Liver (tissue), 9 donors: ENCODE measurements around the gene FOXL2NB. TPM values are rescaled to one million over a fixed set of nuclear protein-coding genes. Genes with fewer than 3 reads are reported as not detected.

Experiments
- DNase-seq: peaks from one replicate; pipeline ENCODE4 v3.0.0-alpha.2; 2017; ENCODE audit warnings: low spot score
- H3K27ac ChIP-seq, 2 donors: one replicate each; pipeline ENCODE4 v1.7.0; 2013; ENCODE audit warnings: inconsistent platforms in 2 of 2, low read length in 2 of 2, control low read depth in 1 of 2, low read depth in 1 of 2, mild to moderate bottlenecking in 1 of 2
- H3K27me3 ChIP-seq, 4 donors: one replicate each; pipeline versions ENCODE4 v1.6.1 to v1.7.0; 2013; ENCODE audit warnings: low read length in 3 of 4, inconsistent platforms in 1 of 4, mild to moderate bottlenecking in 1 of 4, moderate library complexity in 1 of 4; ENCODE audit not compliant: control insufficient read depth in 4 of 4, insufficient read depth in 4 of 4
- H3K36me3 ChIP-seq, 4 donors: one replicate each; pipeline versions ENCODE4 v1.6.1 to v1.7.0; 2013; ENCODE audit warnings: low read length in 3 of 4, mild to moderate bottlenecking in 3 of 4, low read depth in 1 of 4, moderate library complexity in 1 of 4; ENCODE audit not compliant: control insufficient read depth in 4 of 4, insufficient read depth in 3 of 4
- H3K4me1 ChIP-seq, 4 donors: one replicate each; pipeline versions ENCODE4 v1.6.1 to v1.7.0; 2013; ENCODE audit warnings: low read length in 3 of 4, mild to moderate bottlenecking in 3 of 4, moderate library complexity in 1 of 4; ENCODE audit not compliant: control insufficient read depth in 4 of 4, insufficient read depth in 4 of 4
- H3K4me3 ChIP-seq, 3 donors: one replicate each; pipeline versions ENCODE4 v1.6.1 to v1.7.0; 2013; ENCODE audit warnings: low read length in 3 of 3, control low read depth in 1 of 3, low read depth in 1 of 3, mild to moderate bottlenecking in 1 of 3
- H3K9ac ChIP-seq, 2 donors: one replicate each; pipeline ENCODE4 v1.7.0; 2013; ENCODE audit warnings: low read length in 2 of 2, mild to moderate bottlenecking in 2 of 2, moderate library complexity in 2 of 2, control low read depth in 1 of 2, low read depth in 1 of 2
- H3K9me3 ChIP-seq, 4 donors: one replicate each; pipeline versions ENCODE4 v1.6.1 to v1.7.0; 2013; ENCODE audit warnings: low read length in 3 of 4; ENCODE audit not compliant: control insufficient read depth in 4 of 4
- ATF3 ChIP-seq: IDR thresholded peaks from 2 replicates; pipeline ENCODE4 v1.6.1; 2016; ENCODE audit warnings: antibody characterized with exemption
- CTCF ChIP-seq: fragments of 150-350 bp; IDR thresholded peaks from 2 replicates; pipeline ENCODE4 v1.5.1; 2017; ENCODE audit warnings: improper control_type of control experiment, low read depth, low read length; ENCODE audit not compliant: missing input control
- EGR1 ChIP-seq, 2 donors: IDR thresholded peaks; 2 replicates each; pipeline ENCODE4 v1.6.1; 2016 to 2018; ENCODE audit warnings: antibody characterized with exemption in 2 of 2, low read depth in 2 of 2
- FOXA1 ChIP-seq: IDR thresholded peaks from 2 replicates; pipeline ENCODE4 v1.6.1; 2016; ENCODE audit warnings: antibody characterized with exemption
- FOXA2 ChIP-seq: IDR thresholded peaks from 2 replicates; pipeline ENCODE4 v1.6.1; 2016; ENCODE audit warnings: antibody characterized with exemption
- GABPA ChIP-seq, 2 donors: IDR thresholded peaks in 1 of 2; conservative IDR thresholded peaks in 1 of 2; 2 replicates each; pipeline ENCODE4 v1.6.1; 2016; ENCODE audit warnings: antibody characterized with exemption in 2 of 2, mild to moderate bottlenecking in 1 of 2, moderate library complexity in 1 of 2
- HNF4A ChIP-seq, 2 donors: conservative IDR thresholded peaks; 2 replicates each; pipeline ENCODE4 v1.6.1; 2016; ENCODE audit warnings: antibody characterized with exemption in 2 of 2, mild to moderate bottlenecking in 2 of 2
- HNF4G ChIP-seq: IDR thresholded peaks from 2 replicates; pipeline ENCODE4 v1.6.1; 2016; ENCODE audit warnings: antibody characterized with exemption
- JUND ChIP-seq, 2 donors: IDR thresholded peaks; 2 replicates each; pipeline ENCODE4 v1.6.1; 2016; ENCODE audit warnings: antibody characterized with exemption in 2 of 2
- MAX ChIP-seq: IDR thresholded peaks from 2 replicates; pipeline ENCODE4 v1.6.1; 2016; ENCODE audit warnings: antibody characterized with exemption
- NR2F2 ChIP-seq: IDR thresholded peaks from 2 replicates; pipeline ENCODE4 v1.6.1; 2016; ENCODE audit warnings: antibody characterized with exemption
- RAD21 ChIP-seq, 2 donors: IDR thresholded peaks; 2 replicates each; pipeline ENCODE4 v1.6.1; 2016; ENCODE audit warnings: antibody characterized with exemption in 2 of 2, mild to moderate bottlenecking in 2 of 2
- REST ChIP-seq: IDR thresholded peaks from 2 replicates; pipeline ENCODE4 v1.6.1; 2016; ENCODE audit warnings: antibody characterized with exemption, mild to moderate bottlenecking
- RXRA ChIP-seq, 2 donors: IDR thresholded peaks; 2 replicates each; pipeline ENCODE4 v1.6.1; 2017 to 2018; ENCODE audit warnings: antibody characterized with exemption in 2 of 2, mild to moderate bottlenecking in 1 of 2
- SP1 ChIP-seq: IDR thresholded peaks from 2 replicates; pipeline ENCODE4 v1.6.1; 2018; ENCODE audit warnings: antibody characterized with exemption, mild to moderate bottlenecking
- TAF1 ChIP-seq: conservative IDR thresholded peaks from 2 replicates; pipeline ENCODE4 v1.6.1; 2016; ENCODE audit warnings: antibody characterized with exemption, mild to moderate bottlenecking
- YY1 ChIP-seq: IDR thresholded peaks from 2 replicates; pipeline ENCODE4 v1.6.1; 2016; ENCODE audit warnings: antibody characterized with exemption, mild to moderate bottlenecking
- ZBTB33 ChIP-seq: IDR thresholded peaks from 2 replicates; pipeline ENCODE4 v1.6.1; 2016; ENCODE audit warnings: antibody characterized with exemption
- WGBS: extraction: QIAGEN DNeasy Blood & Tissue Kit; methylation state at CpG from one replicate; pipeline ENCODE4 v1.1.7; 2013; 5-methylcytosine and 5-hydroxymethylcytosine counted together
- polyA plus RNA-seq, 2 donors: library from polyadenylated mRNA; stranded (reverse) in 1 of 2; unstranded in 1 of 2; fragments of 200-250 nt in 1 of 2; fragments of >200 nt in 1 of 2; fragmentation: Nextera tagmentation in 1 of 2; extraction: Ambion mirVana in 1 of 2; gene quantifications; one replicate each; pipeline versions ENCODE4 v1.2.1 to v1.2.3, GENCODE V29; 2013 to 2015
- total RNA-seq, 2 donors: library from RNA; depleted of rRNA; stranded (reverse); fragments of >200 nt; gene quantifications; one replicate each; pipeline ENCODE4 v1.2.3, GENCODE V29; 2014
- donor health status: healthy.
- donor health status: healthy.
- donor health status: healthy.
- donor health status: healthy.
- donor health status: healthy.

Gene FOXL2NB
- total RNA-seq (not detected), polyA plus RNA-seq (not detected)

- H3K4me1 ChIP-seq, result peaks cover 26 to 37% (median 29%) of the 10 kb centered on the region in 4 donors
- no peak within 1 kb of the TSS for H3K27ac ChIP-seq
- peaks cover 16 to 30% (median 26%) of the 10 kb centered on the region in 4 donors for H3K27me3 ChIP-seq
- no peak within 1 kb of the TSS for H3K9ac ChIP-seq
- DNase-seq, result no peak
- no peaks in the 10 kb centered on the region for H3K9me3 ChIP-seq
- H3K4me3 ChIP-seq, result peak within 1 kb of the TSS in 2 of 3 donors; percentile 19 to 41
- WGBS, result 4% methylated on average over 78 of the region's 78 CpGs
- no peaks in the 10 kb centered on the region for H3K36me3 ChIP-seq
- TF ChIP-seq RXRA (IDR thresholded peaks at IDR 0.05), result no peak
- no peak for TF ChIP-seq FOXA1
- no peak for TF ChIP-seq REST
- no peak for TF ChIP-seq FOXA2
- TF ChIP-seq HNF4G, result no peak
- no peak for TF ChIP-seq GABPA (IDR thresholded peaks at IDR 0.05 in 1 of 2, conservative IDR thresholded peaks at IDR 0.05 in 1 of 2)
- no peak for TF ChIP-seq JUND (IDR thresholded peaks at IDR 0.05)
- TF ChIP-seq CTCF, result no peak
- TF ChIP-seq NR2F2, result no peak
- no peak for TF ChIP-seq YY1
- no peak for TF ChIP-seq HNF4A (conservative IDR thresholded peaks at IDR 0.05)
- TF ChIP-seq MAX, result no peak
- TF ChIP-seq ZBTB33, result no peak
- no peak for TF ChIP-seq RAD21 (IDR thresholded peaks at IDR 0.05)
- TF ChIP-seq ATF3, result no peak
- TF ChIP-seq TAF1, result no peak
- no peak for TF ChIP-seq SP1
- no peak for TF ChIP-seq EGR1 (IDR thresholded peaks at IDR 0.05; ENCODE audit: low read depth in 2 of 2)
Observed at GRCh38 chr3:138946663-138947494, at the start of gene FOXL2NB, which contains the start of gene FOXL2. Gene FOXL2NB, plus strand, starts transcription at chr3:138947217. Its CDS starts 148 bp downstream, at chr3:138947365. Gene FOXL2, minus strand, starts transcription at chr3:138947137. Its CDS starts 415 bp downstream, at chr3:138946722.
